Measurements from ENCODE around the gene RAMP3.

The RAMP3 gene

GRCh38 chr7:45223728-45224630 lies 66.4 kb downstream of the RAMP3 start:
- DNase-seq (ENCODE audit: low spot score), result no peak

DNA sequence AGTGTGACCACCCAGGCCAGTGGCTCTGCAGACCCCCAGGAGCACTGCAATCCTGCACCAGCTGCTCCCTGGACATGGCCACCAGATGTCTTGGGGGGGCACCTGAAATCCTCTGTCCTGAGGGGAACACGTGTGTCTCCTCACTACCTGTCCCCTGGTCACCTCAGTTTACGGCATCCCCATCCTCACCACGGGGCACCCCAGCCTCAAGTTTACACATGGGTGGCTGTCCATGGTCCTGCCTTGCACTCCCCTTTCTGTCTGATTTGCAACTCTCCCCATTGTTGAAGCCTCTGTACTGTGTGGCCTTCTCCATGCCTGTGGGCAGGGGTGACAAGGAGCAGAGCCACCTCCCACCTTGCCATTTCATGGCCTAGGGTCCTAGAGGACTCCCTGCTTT lies 67.2 kb downstream of the RAMP3 start:
- no peak for DNase-seq (ENCODE audit: low spot score)

GRCh38 chr7:45225311-45225947 lies 67.8 kb downstream of the RAMP3 start:
- DNase-seq (ENCODE audit: low spot score), result no peak

DNA sequence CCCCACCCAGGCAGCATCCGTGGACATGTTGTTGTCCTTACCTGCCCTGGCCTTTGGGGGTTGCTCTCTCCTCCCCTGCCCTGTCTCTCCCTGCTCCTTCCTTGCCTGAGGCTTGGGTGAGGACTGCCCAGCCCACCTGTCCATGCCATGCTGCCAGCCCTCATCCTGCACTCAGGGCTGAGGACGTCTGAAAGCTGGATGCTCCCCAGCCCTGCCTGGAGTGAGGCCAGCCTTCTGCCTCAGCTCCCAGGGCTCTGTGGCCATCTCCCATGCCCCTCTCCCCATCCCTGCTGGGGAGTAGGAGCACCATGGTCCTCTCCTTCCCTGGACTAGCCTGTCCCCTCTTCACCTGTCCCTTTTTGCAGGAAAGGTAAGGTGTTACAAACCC lies 68.4 kb downstream of the RAMP3 start:
- DNase-seq (ENCODE audit: low spot score), result no peak

DNA sequence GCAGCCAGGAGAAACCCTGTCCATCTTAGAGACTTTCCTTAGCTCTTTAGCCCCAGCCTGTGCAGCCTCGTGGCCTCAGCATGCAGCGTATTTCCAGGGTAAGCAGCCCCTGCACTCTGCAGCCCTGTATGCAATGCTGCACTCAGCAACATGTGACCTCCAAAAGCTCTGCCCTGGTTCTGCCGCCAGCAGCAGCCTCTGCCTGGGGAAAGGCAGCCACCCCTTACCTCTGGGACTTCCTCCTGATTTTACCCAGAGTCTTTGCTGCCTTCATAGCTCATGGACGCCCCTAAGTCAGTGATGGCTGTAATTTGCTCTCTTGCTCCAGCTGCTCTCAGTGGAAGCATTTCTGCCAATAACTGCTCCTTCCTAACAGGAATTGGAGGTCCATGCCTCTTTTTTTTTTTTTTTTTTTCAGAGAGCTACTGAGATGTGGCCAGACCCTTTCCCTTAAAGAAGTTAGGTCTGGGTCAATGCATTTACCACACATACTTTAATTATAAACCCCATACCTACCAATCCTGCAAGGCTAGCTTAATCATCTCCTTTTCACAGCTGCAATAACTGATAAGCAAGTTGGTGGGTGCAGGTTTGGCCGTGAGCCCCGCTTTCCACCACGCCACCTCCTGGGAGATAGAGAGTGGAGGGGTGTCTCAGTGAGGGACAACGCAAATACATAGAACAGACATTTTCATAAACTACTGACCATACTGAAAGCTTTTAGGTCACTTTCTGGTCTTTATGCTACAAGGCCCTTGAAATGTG lies 71.7 kb downstream of the RAMP3 start:
- no peak for DNase-seq (ENCODE audit: low spot score)

DNA sequence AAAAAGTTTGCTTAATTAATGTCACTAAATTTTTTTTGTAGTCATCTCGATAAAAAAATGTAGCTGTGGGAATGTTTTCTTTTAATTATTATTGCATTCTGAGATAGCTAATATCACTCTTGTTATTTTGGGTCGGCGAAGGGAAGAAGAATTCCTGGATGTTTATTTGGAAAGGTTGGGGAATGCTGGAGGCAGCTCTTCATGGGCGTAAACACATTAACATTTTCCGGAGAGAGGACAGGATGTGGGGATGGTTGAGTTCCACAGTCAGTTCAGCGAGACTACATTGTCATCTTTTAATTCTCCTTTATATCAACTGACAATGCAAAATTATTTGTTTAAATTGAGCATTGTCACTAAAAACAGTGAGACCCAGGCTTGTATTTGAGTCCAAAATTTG lies 72.5 kb downstream of the RAMP3 start:
- DNase-seq (ENCODE audit: low spot score), result no peak

DNA sequence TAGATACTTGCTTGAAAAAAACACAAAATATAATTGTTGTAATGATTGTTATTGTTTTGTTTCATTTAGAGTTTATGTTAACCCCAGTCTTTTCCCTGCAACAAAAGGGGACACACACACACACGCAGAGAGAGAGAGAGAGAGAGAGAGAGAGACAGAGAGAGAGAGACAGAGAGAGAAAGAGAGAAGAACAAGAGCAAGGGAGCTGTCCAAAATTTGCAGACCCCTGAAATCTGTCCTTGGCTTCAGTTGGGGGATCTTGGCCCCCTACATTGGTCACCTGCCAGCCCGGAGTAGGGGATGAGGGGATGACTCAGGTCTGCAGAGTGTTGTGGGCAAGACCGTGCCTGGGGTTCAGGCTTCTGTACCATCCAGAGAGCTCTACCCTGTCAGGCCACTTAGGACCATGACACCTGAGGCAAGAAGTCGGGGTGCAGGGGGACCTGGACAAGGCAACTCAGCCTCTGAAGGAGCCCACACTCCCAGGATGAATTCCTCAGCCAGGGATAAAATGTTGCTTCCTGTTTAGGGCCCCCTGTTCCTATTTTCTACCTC lies 73.1 kb downstream of the RAMP3 start:
- DNase-seq (ENCODE audit: low spot score), result no peak

DNA sequence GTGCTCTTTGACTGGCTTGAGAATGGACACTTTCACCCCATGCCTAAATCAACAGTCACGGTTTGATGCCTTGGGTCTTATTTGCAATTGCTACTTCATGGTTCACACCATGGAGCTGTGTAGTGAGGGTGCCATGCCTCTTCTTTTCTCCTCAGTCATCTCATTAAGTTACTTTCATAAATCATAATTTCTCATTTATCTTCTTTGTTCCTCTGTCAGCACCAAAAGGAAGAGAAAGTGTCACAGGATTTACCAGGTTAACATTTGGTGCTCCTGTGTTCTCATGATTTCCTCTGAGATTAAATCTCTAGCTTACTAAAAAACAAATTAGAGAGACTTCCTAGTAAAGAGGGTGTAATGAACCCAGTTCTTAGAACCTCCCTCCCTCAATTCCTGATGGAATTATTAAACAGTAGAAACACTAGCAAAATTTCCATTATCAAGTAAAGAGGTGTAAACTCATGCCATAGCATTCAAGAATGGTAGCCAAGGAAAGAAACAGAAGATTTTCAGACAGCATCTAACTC lies 75.7 kb downstream of the RAMP3 start:
- no peak for DNase-seq (ENCODE audit: low spot score)
